AG04449 (cell line): Measurements from ENCODE around the gene SLC30A5.

ENCODE experiments used
- CTCF ChIA-PET: fragments of 350-600 bp; formaldehyde crosslinking; extraction: SDS; loops from one replicate; lab custom pipeline; 2021; ENCODE audit warnings: antibody characterized with exemption; lab: Yijun Ruan, JAX
- POLR2A ChIA-PET: fragments of 400-600, 350-600 bp; formaldehyde crosslinking; extraction: SDS; loops from one replicate; lab custom pipeline; 2020; ENCODE audit warnings: antibody characterized with exemption, inconsistent platforms; lab: Yijun Ruan, JAX
- DNase-seq: peaks from one replicate; pipeline ENCODE4 v3.0.0-alpha.2; 2010; ENCODE audit warnings: low read depth, low spot score
- H3K4me3 ChIP-seq: 2 replicates; pipeline ENCODE4 v1.5.1; 2011; ENCODE audit warnings: low read depth, mild to moderate bottlenecking, control low read depth, low read length
- TF ChIP-seq, protein P1 (sequence below): IDR thresholded peaks from one replicate; pipeline ENCODE4 v1.5.1; 2011; ENCODE audit warnings: mild to moderate bottlenecking, moderate library complexity, low read length, control low read depth, inconsistent platforms; ENCODE audit not compliant: insufficient read depth; ENCODE audit errors: missing control alignments

Gene SLC30A5

GRCh38 chr5:69152731-69153130, 58.9 kb downstream of the SLC30A5 start:
- CTCF ChIA-PET, result interaction anchor here (0.8 kb wide), 1 partner anchor 9 kb away, joined by 3 read pairs; no protein-coding TSS in a partner anchor
- POLR2A ChIA-PET, result no interaction called here

GRCh38 chr5:69156456-69156855, 62.6 kb downstream of the SLC30A5 start:
- POLR2A ChIA-PET, result no interaction called here
- CTCF ChIA-PET, result no interaction called here
- DNase-seq, result no peak
- H3K4me3 ChIP-seq, result no peak overlapping the region
- TF ChIP-seq, protein P1, sequence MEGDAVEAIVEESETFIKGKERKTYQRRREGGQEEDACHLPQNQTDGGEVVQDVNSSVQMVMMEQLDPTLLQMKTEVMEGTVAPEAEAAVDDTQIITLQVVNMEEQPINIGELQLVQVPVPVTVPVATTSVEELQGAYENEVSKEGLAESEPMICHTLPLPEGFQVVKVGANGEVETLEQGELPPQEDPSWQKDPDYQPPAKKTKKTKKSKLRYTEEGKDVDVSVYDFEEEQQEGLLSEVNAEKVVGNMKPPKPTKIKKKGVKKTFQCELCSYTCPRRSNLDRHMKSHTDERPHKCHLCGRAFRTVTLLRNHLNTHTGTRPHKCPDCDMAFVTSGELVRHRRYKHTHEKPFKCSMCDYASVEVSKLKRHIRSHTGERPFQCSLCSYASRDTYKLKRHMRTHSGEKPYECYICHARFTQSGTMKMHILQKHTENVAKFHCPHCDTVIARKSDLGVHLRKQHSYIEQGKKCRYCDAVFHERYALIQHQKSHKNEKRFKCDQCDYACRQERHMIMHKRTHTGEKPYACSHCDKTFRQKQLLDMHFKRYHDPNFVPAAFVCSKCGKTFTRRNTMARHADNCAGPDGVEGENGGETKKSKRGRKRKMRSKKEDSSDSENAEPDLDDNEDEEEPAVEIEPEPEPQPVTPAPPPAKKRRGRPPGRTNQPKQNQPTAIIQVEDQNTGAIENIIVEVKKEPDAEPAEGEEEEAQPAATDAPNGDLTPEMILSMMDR, result no peak

More at GRCh38 chr5:69152731-69153130, 58.9 kb downstream of the SLC30A5 start:
- no peak overlapping the region for H3K4me3 ChIP-seq
- no peak for DNase-seq
- TF ChIP-seq, protein P1, result no peak

DNA sequence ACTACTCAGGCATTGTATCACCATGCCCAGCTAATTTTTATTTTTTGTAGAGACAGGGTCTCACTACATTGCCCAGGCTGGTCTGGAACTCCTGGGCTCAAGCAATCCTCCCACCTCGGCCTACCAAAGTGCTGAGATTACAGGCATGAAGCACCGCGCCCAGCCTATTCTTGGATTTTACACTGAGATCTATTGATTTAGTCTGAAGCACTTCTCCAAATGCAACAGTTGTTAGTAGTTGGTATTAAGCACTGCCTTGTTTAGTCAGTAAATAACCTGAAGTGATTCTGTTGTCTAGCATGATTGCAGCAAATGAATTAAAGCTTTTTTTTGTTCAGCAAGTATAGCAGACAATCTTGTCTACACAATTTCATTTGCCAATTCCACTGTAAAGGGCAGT, 64.2 kb downstream of the SLC30A5 start:
- TF ChIP-seq, protein P1, result no peak
- ChIA-PET CTCF (interaction anchor here (1.6 kb wide), 1 partner anchor 132 kb away, joined by 3 read pairs; no protein-coding TSS in a partner anchor), POLR2A (no interaction called here)
- no peak overlapping the region for H3K4me3 ChIP-seq
- DNase-seq, result no peak

DNA sequence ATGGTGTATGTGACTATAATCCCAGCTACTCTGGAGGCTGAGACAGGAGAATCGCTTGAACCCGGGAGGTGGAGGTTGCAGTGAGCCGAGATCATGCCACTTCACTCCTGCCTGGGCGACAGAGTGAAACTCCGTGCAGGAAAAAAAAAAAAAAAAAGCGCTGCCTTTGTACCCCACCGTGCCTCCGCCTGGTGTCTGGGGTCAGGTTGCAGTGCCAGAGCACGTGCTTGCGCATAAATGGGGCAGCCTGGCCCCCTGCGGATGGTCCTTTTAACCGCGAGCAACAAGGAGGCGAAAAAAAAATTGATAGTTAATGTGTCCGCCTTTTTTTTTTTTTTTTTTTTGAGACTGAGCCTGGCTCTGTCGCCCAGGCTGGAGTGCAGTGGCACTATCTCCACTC, 66.8 kb downstream of the SLC30A5 start:
- H3K4me3 ChIP-seq, result no peak overlapping the region
- DNase-seq, result no peak
- CTCF ChIA-PET, result interaction anchor here (1.3 kb wide), 1 partner anchor 8 kb away, joined by 3 read pairs; no protein-coding TSS in a partner anchor
- POLR2A ChIA-PET, result no interaction called here
- TF ChIP-seq, protein P1, result no peak

- TF ChIP-seq, protein P1, result no peak
- peak; percentile 56 for DNase-seq
- ChIA-PET POLR2A (interaction anchor here (1.3 kb wide), 1 partner anchor 23 kb away, joined by 4 read pairs; the partner anchor contains the start of gene CENPH), CTCF (interaction anchor here (0.8 to 3.1 kb wide), 8 partner anchors 9 to 198 kb away, joined by 3 to 9 read pairs (median 4); partner anchors contain the start of genes CCDC125 and SLC30A5)
- peak within 1 kb of the TSS; percentile 85 for H3K4me3 ChIP-seq
Measured at GRCh38 chr5:69166686-69167492, 73.1 kb downstream of the SLC30A5 start, which contains the start of gene CCNB1. TSS of gene CCNB1 (plus strand) at chr5:69167150. CDS start at chr5:69167263, 113 bp downstream.

DNA sequence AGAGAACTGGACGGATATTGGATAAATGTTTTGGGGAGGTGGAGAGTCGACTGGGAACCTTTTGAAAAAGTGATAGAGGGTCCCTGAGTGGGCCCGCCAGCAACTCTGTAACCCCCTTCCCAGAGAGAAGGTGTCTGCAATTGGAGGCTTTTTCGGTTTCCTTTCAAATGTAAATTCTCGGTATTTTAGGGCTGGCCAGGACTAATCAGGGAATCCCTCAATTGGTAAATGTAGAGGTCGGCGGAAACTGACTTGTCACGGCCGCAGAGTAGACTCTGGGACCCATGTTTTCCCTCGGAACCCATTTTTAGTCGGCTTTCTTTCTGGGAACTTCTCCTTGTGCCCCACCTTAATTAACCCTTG, 73.7 kb downstream of the SLC30A5 start:
- TF ChIP-seq, protein P1, result no peak
- ChIA-PET CTCF (interaction anchor here (0.6 to 3.1 kb wide), 8 partner anchors 8 to 167 kb away, joined by 3 to 9 read pairs (median 3); partner anchors contain the start of genes CCDC125 and SLC30A5), POLR2A (interaction anchor here (1.3 kb wide), 1 partner anchor 22 kb away, joined by 4 read pairs; the partner anchor contains the start of gene CENPH)
- DNase-seq, result no peak
- H3K4me3 ChIP-seq, result peak overlapping the region; percentile 85
